C4-2B (cell line): ENCODE data around the gene LILRA6.

Experiments used
- CTCF ChIP-seq: fragments of 450-650 bp; conservative IDR thresholded peaks from 2 replicates; pipeline ENCODE4 v1.5.1; 2017; ENCODE audit warnings: mild to moderate bottlenecking
- ZFX ChIP-seq: fragments of 450-650 bp; IDR thresholded peaks from 2 replicates; pipeline ENCODE4 v1.6.1; 2017

DNA sequence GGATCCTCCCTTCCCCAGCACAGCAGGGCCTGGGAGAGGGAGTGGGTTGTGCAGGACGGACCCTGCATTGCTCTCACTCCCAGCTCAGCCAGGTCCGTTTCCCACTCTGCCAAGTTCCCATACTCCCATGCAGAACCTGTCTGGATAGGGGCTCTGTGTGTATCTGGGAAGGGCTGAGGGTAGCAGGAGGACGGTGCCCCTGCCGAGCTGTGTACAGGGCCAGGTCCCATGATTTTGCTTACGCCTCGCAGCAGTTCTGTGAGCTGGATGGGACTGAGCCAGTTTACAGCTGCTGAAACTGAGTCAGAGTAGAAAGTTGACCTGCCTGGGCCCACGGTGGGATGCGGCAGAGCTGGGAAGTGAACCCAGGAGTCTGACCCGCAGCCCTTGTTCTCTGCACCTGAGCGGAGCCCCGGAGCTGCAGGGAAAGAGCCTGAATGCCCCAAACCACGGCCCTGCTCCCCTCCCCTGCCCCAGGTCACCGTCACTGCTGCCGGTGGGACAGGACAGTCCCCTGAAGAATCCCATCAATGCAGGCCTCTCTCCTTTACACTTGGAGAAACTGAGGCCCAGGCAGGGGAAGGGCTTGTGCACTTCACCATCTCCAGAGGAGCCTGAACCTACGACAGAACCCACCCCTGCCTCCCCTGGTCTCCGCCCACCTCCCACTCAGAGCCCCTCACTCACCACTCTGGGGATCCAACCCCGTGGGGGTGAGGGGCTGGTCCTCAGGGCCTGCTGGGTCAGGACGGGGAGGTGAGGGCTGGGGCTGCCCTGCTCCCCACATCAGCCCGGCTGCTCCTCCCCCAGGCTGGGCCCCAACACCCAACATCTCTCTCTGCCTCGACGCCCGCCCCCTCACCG lies 11.0 kb upstream of the LILRA6 start:
- TF ChIP-seq CTCF, result no peak
- TF ChIP-seq ZFX, result no peak
